GM12801 (cell line): ENCODE measurements around the gene ZNF763.

Source experiments
- TF ChIP-seq, protein P1 (sequence below): IDR thresholded peaks from one replicate; pipeline ENCODE4 v1.5.1; 2011; ENCODE audit warnings: control low read depth; ENCODE audit not compliant: insufficient read length; ENCODE audit errors: extremely low read depth

Gene ZNF763

DNA sequence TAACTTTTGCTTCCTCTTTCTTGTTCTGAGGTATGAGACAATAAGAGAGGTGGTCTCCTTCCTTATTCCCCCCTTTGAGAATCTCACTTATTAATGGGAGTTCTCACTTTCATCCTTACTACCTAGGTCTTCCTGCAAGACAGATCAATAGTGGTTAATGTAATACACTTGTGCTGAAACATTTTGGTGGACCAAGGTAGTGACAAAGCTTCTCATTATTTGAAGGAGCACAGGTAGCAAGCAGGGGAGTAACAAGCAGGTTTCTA lies 22.1 kb upstream of the ZNF763 start:
- TF ChIP-seq, protein P1, sequence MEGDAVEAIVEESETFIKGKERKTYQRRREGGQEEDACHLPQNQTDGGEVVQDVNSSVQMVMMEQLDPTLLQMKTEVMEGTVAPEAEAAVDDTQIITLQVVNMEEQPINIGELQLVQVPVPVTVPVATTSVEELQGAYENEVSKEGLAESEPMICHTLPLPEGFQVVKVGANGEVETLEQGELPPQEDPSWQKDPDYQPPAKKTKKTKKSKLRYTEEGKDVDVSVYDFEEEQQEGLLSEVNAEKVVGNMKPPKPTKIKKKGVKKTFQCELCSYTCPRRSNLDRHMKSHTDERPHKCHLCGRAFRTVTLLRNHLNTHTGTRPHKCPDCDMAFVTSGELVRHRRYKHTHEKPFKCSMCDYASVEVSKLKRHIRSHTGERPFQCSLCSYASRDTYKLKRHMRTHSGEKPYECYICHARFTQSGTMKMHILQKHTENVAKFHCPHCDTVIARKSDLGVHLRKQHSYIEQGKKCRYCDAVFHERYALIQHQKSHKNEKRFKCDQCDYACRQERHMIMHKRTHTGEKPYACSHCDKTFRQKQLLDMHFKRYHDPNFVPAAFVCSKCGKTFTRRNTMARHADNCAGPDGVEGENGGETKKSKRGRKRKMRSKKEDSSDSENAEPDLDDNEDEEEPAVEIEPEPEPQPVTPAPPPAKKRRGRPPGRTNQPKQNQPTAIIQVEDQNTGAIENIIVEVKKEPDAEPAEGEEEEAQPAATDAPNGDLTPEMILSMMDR = no peak

DNA sequence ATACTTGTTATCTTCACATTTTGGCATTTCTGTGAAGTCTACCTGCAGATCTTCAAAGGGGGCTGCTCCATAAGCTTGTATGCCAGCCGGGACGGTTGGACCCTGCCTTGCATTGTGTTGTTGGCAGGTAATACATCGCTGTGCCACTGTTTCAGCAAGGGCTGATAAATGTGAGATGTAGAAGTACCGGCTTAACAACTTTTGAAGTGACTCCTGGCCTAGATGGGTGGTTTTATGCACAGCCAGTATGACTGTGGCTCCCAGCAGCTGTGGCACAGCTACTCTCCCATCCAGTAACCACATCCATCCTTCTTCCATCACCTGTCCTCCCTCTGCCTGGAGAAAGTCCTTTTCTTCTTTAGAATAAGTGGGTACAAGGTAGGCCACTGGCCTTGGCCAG lies 20.2 kb upstream of the ZNF763 start:
- TF ChIP-seq, protein P1 = no peak

DNA sequence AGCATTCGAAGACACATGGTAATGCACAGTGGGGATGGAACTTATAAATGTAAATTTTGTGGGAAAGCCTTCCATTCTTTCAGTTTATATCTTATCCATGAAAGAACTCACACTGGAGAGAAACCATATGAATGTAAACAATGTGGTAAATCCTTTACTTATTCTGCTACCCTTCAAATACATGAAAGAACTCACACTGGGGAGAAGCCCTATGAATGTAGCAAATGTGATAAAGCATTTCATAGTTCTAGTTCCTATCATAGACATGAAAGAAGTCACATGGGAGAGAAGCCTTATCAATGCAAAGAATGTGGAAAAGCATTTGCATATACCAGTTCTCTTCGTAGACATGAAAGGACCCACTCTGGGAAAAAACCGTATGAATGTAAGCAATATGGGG lies 16.2 kb upstream of the ZNF763 start:
- TF ChIP-seq, protein P1 = no peak

DNA sequence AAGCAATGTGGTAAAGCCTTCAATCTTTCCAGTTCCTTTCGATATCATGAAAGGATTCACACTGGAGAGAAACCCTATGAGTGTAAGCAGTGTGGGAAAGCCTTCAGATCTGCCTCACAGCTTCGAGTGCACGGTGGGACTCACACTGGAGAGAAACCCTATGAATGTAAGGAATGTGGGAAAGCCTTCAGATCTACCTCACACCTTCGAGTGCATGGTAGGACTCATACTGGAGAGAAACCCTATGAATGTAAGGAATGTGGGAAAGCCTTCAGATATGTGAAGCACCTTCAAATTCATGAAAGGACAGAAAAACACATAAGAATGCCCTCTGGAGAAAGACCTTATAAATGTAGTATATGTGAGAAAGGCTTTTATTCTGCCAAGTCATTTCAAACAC lies 15.6 kb upstream of the ZNF763 start:
- TF ChIP-seq, protein P1 = no peak

DNA sequence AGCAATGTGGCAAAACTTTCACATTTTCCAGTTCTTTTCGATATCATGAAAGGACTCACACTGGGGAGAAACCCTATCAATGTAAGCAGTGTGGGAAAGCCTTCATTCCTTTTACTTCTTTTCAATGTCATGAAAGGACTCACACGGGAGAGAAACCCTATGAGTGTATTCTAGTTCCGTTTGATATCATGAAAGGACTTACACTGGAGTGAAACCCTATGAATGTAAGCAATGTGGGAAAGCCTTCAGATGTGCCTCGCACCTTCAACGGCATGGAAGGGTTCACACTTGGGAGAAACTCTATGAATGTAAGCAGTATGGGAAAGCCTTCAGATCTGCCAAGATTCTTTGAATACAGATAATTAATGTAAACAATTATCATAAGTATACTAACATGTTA lies 14.5 kb upstream of the ZNF763 start:
- TF ChIP-seq, protein P1 = no peak

DNA sequence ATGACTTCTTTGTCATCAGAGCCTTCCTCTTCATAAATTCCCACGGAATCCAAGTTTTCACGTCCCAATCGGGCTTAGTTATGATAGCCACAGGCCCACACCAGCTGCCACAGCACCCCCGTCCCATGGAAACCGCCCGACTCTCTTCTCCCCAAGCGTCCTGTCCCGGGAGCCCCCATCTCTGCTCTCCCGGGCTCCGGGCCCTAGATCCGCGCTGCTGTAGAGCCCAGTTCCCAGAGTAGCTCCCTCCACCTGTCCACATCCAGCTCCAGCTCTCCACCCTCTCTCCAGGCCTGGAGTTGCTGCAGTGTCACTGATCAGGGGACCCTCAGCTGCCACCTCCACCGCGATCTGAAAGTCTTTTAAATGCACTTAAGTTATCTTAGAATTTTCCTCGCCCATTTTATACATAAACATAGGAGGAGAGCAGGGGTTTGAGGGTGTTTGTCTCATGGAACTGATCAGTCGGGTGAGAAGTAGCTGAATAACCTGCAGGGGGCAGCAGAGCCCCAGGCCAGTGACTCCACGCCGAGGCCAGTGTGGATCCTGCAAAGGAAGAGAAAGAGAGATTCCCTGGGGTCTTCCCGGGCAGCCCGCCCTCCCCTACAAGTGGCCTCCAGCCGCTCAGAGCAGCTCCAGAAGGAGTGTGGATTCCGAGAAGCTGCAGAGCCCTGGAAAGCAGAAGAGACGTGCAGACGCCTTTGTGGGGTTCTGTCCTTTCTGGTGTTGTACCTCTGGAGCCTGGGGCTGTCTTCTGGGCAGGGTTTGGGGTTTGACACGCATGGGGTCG lies 1.1 kb upstream of the ZNF763 start:
- TF ChIP-seq, protein P1 = no peak

DNA sequence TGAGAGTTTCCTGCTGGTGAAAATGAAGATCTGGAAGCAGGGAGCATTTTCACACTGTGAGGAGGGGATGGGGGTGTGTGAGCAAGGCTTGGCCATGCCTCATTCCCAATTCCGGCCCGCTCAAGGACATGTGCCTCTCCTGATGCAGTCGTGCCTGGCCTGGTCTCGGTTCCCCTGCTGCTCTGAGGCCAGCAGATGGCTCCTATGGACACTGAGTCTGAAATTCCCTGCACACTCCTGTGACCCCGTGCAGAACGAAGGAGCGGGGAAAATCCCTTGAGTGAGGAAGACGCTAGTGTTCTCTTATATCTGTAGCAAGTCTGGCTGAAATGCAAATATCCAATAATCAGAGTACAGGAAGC lies 363 bp upstream of the ZNF763 start:
- TF ChIP-seq, protein P1 = no peak
